Measurements from ENCODE around the gene CD79B.

Gene CD79B

DNA sequence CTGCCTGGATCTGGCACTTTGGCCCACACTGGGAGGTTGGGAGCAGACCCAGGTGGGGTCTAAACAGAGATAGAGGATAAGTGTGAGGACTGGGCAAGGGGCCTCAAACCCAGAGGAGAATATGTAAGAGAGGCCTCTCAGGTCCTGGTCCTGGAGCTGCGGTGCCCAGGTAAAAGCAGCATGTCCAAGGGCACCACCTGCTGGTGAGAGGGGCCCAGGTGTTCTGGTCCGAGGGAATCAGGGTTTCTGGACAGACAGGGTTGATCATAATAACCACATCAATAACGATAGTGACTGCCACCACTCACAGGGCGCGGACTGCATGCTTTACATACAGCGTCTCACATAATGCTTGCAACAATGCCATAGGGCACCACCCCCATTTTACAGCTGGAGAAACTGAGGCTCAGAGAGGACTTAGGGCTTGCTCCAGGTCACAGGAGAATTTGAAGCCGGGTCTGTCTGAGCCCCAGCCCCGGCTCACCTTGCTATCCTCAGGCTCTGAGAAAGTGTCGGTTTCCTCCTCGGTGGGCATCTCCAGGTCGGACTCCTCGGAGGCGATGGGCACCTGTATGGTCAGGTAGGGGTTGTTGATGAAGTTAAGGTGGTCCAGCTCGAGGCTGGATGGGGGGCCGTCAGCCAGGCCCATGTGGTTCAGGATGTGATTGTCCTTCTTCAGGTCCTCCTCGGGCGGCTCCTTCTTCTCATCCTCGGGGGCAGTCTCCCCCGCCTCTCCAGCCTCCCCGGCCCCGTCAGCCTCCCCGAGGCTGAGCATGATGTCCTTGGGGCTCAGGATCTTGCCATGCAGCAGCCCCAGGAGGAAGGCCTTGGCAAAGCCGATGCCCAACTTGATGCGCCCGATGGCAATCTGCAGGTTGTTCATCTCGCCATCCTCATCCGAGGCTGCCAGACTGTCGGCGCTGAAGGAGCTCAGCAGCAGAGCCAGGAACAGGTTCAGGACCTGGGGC is 19.1 kb upstream of the CD79B start:
- DNase-seq, result no peak

DNA sequence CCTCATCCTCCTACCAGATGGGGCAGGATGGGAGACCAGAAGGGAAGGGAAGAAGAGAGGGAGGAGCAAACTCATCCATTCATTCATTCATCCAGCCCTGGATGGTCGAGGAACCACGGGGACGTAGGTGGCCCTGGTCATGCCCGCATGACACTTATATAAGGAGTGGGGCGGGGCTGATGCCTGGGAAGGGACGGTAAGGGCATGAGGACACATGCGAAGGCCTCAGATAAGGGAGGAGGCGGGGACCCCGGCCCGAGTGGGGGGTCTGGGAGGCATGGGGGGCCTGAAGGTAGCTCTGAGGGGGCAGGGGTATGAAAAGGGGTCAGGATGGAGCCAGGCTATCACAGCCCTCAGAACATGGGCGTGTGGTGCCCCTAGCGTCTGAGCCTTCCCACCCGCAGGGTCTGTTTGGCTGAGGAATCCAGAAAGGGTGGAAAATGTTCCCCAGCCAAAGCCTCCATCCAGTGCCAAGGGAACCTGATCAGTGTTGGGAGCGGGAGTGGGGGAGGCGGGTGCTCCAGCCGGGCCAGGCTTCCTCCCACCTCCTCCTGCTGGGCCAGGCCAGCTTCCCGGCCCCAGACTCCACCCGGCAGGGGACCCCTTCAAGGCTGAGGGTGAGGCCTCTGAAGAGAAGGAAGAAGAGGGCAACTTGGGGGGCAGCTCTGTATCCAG is 17.6 kb upstream of the CD79B start:
- DNase-seq, result no peak

DNA sequence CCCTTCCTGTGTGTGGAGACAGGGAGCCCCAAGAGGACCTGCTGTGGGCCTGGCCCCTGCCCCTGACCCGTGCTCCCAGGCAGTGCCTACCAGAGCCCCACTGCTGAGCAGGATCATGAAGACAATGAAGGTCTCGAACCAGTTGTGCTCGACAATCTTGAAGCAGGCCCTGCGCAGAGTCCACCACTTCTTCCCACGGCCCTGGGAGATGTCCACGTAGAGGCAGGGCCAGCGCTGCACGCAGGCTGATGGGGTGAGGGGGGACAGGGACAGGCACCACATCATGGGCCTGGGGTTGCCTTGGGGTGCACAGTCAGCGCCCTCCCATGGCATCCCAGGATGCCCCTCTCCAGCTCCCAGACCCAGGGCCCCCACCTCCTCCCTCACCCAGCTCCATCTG is 16.4 kb upstream of the CD79B start:
- no peak for DNase-seq

DNA sequence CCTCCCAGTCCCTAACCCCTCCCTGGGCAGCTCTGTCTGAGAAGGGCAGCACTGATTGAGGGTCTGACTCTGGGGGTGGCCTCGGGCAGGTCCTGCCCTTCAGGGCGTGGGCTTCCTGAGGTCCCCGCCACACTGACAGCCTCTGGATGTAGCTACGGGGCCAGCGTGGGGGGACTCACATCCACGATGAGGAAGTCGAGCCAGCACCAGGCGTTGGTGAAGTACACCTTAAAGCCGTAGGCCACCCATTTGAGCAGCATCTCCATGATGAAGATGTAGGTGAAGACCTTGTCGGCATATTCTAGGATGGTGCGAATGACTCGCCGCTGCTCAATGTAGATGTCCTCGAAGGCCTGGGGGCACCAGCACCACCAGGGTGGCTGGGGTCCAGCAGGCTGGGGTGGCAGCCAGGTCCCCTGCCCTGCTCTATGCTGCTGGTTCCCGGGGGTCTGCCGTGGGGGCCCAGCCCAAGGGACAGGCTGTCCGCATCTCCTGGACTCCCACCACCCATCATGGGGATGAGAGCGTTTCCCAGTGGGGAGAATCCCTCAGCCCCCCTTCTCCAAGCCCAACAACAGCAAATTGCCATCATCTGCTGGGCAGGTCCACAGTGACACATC is 15.7 kb upstream of the CD79B start:
- DNase-seq, result no peak

DNA sequence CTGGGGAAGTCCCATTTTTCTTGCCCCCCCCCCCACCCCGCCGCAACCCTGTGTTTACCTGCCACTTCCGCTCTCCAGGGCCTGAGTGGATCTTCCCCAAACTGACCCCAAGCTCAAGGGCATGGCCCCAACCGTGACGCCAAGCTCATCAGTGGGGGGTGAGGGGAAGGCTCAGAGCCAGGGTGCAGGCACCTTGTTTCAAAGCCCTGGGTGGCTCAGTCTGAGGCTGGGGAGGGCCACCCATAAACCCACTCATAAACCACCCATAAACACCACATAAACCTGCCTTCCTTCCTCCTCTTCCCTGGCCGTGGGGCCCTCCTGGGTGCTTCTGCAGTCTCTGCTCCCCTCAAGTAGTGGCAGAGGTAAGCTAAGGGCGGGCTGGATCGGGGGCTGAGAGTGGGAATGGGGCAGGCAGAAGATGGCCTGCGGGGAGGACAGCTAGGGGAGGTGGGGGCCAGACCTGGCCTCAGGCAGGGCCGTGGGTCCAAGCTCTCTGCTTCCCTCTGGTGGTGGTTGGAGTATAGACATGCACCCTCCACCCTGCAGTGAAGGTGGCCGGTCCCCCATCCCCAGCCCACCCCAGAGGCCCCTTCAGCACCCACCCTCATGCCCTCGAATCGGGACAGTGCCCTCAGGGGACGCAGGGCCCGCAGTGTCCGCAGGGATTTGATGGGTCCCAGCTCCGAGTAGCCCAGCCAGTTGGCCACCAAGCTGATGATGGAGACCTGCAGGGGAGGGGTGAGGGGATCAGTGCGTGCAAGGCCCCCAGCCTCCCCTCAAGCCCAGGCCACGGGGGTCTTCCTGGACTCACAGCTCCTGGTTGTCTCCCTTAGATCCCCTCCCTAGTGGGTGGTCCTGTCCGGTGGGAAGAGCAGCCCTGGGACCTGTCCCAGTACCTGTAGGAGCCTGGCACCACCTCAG is 14.6 kb upstream of the CD79B start:
- no peak for DNase-seq

DNA sequence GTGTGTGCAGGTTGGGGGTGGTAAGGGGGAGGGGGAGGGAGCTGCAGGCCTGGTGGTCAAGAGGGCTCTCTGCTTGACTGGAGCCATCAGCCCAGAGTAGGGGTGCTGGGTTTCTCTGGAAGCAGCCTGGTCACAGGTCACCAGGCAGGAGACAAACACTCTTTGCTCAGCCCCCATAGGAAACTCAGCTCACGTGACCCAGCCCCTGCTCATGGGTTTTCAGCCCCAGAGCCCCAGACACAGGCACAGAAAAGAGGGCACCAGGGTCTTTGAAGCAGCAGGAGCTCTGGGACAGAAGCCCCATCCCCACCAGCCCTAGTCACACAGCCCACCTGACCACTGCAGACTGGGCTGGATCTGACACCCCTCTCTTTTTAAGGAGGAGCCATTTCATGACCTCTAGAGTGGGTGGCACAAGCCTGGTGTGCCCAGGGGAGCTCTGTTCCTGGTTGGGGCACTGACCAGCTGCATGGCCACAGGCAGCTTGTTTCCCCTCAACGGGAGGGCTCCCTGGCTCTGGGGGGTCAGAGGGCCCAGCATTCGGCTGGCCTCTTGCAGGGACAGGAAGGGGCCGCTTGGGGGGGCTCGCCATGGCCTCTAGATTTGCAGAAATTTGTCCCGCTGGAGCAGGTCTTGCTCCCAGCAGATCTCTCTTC is 13.8 kb upstream of the CD79B start:
- DNase-seq, result no peak

DNA sequence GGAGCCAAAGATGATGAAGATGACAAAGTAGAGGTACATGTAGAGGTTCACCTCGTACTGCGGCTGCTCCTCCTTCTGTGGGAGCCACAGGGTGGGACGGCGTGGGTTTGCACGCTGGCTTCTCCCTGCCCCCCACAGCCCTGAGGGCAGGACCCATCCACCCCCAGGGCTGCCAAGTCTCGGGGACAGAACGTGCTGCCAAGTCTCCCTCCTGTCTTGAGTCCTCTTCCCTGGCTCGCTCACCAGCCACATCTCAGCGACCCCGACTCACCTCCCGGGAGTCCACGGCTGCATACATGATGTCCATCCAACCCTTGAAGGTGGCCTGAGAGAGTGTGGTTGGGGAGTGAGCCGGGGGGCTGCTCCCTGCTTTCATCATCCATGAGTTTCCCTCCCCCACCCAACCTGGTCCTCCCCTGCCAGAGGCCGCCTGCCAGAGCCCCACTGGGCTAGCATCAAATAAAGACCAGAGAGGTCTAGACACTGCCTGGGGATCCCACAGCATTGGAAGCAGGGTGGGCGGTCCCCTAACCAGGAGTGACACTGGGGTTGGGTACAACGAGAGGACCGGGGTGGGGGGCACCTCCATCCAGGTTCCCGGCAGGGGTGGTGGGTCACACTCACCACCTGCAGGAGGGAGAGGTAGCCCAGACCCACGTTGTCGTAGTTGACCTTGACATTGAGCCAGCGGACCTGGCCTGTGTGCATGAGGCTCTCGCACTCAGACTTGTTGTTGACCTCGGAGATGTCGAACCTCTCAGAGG is 12.8 kb upstream of the CD79B start:
- no peak for DNase-seq

DNA sequence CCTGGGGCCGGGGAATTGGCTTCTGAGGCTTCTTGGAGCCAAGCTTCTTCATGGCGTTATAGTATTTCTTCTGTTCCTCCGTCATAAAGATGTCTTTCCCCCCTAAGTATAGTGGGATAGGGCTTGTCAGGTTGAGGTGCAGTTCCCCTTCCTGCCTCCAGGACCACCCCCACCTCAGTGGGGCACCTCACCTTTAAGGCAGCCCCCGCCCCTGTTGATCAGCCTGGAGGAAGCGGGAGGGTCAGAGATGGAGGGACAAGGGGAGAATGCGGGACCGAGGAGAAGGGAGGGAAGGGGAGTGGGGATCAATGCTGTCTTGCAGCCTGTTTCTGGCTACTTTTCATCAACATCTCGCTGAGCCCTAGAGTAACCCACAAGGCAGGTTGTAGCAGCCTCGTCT is 11.6 kb upstream of the CD79B start:
- DNase-seq, result no peak

DNA sequence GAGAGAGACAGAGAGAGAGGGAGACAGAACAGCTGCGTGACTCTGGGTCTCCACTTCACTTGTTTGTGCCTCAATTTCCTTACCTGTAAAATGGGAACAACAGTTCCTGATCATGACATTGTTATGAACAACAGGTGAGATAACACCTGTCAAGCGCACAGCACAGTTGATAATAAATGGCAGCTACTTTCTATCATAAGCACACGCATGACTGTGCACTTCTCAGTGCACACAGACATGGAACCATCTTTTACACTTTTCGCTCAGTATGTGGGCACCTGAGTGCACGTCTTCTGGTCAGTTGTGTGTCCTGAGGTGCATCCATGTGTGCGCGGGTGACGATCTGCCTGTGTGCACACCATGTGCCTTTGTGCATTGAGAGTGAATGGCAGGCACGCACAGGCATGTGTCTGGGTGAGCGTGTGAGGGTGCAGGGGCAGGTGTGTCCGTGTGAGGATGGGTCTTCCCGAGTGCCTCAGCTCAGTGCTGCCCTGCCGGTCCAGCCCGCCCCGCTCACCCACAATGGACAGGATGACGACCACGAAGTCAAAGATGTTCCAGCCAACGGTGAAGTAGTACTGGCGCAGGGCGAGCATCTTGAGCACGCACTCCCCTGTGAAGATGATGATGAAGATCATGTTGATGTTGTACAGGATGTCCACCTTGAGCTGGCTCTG is 10.3 kb upstream of the CD79B start:
- DNase-seq, result no peak

DNA sequence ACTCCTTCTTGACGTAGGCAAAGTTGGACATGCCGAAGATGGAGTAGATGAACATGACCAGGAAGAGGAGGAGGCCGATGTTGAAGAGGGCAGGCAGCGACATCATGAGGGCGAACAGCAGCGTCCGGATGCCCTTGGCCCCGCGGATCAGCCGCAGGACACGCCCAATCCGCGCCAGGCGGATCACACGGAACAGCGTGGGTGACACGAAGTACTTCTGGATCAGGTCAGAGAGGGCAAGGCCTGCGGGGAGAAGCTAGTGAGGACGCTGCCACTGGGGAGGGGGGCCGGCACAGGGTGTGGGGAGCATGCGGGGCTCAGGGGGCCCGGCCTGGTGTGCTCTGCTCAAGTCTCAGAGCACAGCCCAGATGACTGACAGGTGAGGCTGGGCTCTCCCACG is 9.6 kb upstream of the CD79B start:
- no peak for DNase-seq

DNA sequence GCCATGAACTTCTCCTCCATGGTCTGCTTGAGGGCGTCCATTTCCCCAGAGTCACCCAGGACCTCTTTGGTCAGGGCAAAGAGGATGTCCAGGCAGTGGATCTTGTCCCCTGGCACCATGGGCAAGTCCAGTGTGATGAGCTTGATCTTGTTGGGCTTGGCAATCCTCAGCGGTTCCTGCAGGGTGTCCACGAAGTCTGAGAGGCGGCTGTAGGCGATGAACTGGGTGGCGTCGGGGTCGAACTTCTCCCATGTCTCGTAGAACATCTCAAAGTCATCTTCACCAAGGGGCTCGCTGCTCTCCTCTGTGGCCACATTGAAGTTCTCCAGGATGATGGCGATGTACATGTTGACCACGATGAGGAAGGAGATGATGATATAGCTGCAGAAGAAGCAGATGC is 9.0 kb upstream of the CD79B start:
- DNase-seq, result no peak

DNA sequence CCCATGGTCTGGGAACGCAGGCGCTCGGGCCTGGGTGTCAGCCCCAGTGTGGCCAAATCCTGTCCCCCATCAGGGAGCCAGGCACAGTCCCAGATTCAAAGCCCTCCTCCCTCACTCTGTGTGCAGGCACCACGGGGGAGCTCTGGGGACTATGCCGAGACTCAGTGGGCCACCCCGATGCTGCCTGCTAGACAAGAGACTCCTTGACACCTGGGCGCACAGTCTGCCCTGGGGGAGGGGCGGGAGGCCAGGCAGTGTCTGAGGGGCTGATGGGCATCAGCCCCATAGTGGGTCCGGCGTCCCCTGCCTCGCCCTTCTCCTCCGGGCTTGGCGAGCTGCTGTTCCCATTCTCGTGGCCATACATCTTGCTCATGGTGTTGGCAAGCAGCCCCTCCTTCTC is 8.5 kb upstream of the CD79B start:
- no peak for DNase-seq

DNA sequence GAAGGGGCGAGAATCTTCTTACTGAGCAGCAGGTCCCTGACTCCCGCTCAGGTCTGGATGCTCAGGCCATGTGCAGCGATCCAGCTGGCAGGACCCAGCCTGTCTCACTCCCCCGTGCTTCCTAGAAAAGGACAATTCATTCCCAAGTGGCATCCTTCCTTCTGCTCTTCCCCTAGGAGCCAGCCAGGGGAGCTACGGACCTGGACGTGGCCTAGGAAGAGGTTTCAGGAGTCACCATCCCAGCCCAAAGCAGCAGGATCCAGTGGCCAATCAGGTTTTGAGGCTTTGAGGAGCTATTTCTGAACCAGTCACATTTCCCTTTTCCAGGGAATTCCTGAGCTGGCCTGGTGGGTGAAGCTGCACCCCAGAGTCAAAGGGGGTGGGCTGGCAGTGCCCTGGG is 7.8 kb upstream of the CD79B start:
- no peak for DNase-seq

DNA sequence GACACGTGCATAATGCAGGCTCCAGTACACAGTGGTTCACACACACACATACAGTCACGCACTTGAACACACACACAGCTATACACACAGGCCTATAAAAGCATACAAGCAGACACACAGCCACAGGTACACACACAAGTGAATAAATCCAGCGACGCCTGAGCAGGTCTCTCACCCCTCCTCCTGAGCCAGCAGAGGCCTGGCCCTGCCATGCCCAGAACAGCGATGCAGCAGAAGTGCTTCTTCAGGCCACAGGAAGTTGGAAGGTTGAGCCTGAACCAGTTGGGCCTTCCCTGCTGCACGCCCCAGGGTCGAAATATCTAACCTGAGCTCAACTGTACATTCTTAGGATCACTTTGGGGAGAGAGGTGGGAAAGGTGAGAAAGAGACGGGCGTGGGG is 7.3 kb upstream of the CD79B start:
- no peak for DNase-seq

DNA sequence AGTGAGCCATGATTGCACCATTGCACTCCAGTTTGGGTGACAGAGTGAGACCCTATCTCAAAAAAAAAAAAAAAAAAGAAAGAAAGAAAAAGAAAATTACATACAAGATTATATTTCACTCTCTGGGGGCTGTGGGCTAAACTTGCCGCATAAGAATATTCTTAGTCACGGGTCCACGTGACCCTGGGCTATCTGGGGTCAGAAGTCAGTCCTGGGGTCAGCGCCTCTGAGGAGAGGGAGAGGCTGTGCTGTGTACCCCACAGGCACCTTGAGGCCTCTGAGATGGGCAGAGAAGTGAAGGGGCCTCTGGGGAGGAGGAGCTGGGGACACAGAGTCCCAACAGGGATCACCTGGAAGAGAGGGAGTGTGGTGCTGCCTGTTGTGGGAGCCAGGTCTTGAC is 5.8 kb upstream of the CD79B start:
- DNase-seq, result no peak

DNA sequence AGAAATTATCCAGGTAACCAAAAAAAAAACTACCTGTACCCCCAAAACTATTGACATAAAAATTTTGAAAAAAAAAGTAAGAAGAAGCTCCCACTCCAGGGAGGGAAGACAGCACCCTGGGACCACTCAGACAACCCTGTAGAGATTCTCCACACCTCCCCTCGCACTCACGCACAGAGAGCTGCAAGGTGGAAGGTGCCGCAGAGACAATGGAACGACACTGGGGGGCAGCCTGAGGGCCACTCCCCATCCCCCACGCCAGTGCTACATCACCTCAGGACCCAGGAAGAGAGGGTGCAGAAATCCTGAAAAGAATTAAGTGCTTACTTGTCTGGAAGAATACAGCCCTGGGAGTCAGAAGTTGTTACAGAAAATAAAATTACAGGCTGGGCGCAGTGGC is 5.2 kb upstream of the CD79B start:
- no peak for DNase-seq

DNA sequence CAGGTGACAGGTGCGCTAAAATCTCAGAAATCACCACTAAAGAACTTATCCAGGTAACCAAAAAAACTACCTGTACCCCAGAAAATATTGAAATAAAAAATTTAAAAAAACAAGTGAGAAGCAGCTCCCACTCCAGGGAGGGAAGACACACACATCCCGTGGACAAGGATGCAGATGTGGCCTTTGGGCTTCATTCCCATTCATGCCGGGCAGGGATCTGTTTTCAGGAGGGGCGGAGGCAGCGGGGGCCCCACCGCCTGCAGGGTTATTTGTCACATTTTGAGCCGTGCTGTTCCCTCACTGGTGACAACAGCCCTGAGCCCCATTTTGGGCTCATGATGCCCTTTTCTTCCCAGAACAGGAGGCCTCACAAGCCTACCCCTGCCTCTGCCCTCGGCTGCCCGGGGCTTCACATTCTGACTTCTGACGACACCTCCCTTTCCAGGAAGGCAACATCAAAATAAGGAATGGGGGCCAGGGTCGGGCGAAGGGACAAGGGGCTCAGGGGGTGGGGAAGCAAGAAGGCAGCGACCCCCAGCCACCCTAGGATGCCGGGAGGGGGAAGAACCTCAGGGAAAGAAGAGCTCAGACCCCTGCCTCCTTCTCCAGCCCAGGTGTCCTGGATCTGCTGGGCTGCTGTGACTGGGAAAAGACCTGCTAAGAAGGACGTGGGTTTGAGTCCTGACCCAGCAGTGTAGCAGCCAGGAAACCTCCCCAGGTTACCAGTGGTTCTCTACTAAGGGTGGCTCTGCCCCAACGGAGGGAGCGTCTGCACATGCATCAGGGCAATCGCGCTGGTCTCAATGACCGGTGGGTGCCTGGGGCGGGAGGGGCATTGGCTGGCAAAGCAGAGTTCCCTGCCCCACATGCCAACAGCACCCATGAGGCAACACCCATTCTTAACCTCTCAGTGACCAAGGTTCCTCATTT is 2.3 kb upstream of the CD79B start:
- no peak for DNase-seq

DNA sequence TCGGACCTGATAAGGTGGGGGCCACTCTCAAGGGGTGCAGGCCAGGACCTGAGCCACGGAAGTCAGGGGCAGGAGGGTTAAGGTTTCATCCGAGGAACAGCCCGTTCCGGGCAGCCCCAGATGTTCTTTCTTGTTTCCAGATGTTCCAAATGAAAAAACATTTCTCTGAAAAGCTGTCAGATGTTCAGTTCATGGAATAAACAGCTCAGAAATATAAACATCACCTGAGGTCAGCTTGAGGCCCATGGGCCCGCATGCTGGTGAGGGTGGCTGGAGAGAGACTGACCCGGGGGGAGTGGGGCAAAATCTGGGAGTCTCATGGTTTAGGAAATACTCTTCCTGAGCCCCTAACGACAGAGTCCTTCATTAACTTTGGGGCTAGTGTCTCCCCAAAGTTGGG is 1.5 kb upstream of the CD79B start:
- no peak for DNase-seq

DNA sequence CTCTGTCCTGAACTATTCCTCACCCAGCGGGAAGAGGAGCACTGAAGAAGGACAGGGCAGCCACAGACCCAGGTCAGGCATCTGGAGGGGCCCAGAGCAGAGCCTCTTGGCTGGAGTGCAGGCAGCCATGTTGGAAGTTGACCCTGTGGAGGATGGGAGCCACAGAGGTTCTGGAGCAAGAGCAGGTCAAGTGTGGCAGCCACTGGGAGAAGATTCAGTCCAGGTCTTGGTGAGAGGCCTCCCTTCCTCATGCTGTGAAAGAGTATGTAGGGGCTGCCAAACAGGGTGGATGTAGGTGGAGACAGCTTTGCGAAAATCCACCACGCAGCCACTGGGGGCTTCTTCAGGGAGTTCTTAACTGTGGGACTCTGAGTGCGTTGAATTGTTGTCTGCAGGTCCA is 590 bp upstream of the CD79B start:
- no peak for DNase-seq

Measured in GF-D8 (cell line).